H1 (cell line): ENCODE results near the gene RIPOR3. TPM values are rescaled to one million over a fixed set of nuclear protein-coding genes. Genes with fewer than 3 reads are reported as not detected.

Source experiments
- HDAC6 ChIP-seq: IDR thresholded peaks from one replicate; pipeline ENCODE4 v1.7.1; 2012; ENCODE audit warnings: low read depth, mild to moderate bottlenecking, inconsistent platforms, low read length, moderate library complexity
- KDM4A ChIP-seq: IDR thresholded peaks from one replicate; pipeline ENCODE4 v1.7.1; 2012; ENCODE audit warnings: low read depth, mild to moderate bottlenecking, moderate library complexity, low read length, inconsistent platforms; ENCODE audit not compliant: severe bottlenecking
- polyA plus RNA-seq, 7 experiments: library from polyadenylated mRNA; depleted of rRNA in 3 of 7; stranded (reverse) in 5 of 7; unstranded in 2 of 7; fragments of >200 nt in 5 of 7; fragments of 200-250 nt in 2 of 7; gene quantifications; 1 replicate in 5 of 7; 2 replicates in 1 of 7; 4 replicates in 1 of 7; pipeline versions ENCODE4 v1.2.1 to v1.2.3, GENCODE V29; 2011 to 2013; ENCODE audit warnings: missing spikeins in 2 of 7, mixed read lengths in 2 of 7
- total RNA-seq: library from RNA; stranded (reverse); fragmentation: NEBNext Ultra II Directional; extraction: Animal tissue kit (Norgen Biotek cat#: 25700); gene quantifications from 2 replicates; pipeline ENCODE4 v1.2.1, GENCODE V29; 2021

RIPOR3 gene
- total and polyA plus RNA-seq, 2 of the 8 experiments (the other 6 are each of a cell fraction or from before 2014, with no cell fraction given) = 3.6 to 4.5 TPM

DNA sequence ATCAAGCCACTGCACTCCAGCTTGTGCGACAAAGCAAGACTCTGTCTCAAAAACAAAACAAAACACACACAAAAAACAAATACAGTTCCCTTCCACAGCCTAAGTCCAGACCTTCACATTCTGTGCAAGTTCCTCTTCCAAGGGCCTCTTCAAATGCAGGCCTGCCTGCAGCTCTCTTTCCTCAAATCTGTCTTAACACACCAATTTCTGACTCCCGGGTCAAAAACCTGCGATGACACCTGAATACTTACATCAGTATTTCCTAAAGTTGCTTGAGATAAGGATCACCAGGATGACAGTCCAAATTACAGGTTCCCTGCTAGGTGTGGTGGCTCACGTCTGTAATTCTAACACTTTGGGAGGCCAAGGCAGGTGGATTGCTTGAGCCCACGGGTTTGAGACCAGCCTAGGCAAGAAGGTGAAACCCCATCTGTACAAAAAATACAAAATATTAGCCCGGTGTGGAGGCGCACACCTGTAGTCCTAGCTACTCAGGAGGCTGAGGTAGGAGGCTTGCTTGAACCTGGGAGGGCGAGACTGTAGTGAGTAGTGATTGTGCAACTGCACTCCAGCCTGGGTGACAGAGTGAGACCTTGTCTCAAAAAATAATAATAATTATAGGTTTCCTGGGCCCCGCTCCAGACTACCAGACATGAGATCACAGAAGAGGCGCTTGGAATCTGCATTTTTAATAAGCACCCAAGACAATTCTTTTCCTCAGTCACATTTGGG, 31.2 kb upstream of the RIPOR3 start (continued):
- TF ChIP-seq KDM4A (no peak), HDAC6 (no peak)
- TF ChIP-seq, all 59 proteins: peak for 0
